A172 (cell line): Measurements from ENCODE around the gene CANT1. TPM values are rescaled to one million over a fixed set of nuclear protein-coding genes. Genes with fewer than 3 reads are reported as not detected.
"Not testable (repeated sequence)": the region's sequence is repeated elsewhere in the genome, so short reads cannot be mapped to it uniquely, and the experiment has no call there.

Experiments used
- DNase-seq: peaks from one replicate; pipeline ENCODE4 v3.0.0-alpha.2; 2015; ENCODE audit warnings: low spot score
- total RNA-seq: library from RNA; depleted of rRNA; stranded (reverse); fragments of >200 nt; shearing (Covaris generic); gene quantifications from 2 replicates; pipeline ENCODE4 v1.2.3, GENCODE V29; 2014

The CANT1 gene
- total RNA-seq, 1 experiment from 2014 or later, result 81.4 TPM

DNA sequence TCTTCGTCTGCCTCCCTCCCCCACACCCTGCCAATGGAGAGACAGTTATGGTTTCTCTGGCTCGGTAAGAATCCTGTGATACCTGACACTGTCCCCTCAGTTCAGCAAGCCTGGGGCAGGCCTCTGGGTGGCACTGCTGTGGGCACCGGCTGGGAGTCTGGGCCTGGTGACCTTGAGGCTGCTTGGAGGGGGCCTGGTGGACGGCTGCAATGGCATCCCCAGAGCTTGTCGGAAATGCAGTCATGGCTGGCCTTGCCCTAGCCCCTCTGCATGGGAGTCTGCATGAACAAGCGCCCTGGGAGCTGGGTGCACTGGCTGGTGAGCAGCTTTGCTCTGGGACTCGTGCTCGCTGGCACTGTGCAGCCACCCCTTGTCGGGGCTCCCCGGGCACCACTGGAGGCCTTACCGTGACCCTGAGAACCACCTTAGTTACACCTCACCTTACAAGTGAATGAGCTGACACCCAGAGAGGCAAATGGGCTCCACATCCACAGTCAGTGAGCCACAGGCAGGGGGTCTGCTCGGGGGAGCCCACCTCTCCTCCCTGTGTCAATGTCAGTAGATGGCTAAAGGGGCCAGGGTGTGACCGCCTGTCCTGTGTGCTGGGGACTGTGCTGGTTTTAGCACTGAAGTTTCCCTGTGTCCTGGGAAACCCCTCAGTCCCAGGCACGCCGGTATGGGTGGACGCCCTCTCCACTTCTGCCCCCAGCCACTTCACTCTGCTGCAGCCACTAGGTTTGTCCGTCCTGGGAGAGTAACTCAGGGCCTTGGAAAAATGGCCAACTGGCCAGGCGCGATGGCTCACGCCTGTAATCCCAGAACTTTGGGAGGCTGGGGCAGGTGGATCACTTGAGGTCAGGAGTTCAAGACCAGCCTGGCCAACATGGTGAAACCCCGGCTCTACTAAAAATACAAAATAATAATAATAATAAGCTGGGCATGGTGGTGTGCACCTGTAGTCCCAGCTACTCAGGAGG lies 31.3 kb downstream of the CANT1 start:
- no peak for DNase-seq

GRCh38 chr17:78977681-78977943 lies 32.0 kb downstream of the CANT1 start:
- no peak for DNase-seq

DNA sequence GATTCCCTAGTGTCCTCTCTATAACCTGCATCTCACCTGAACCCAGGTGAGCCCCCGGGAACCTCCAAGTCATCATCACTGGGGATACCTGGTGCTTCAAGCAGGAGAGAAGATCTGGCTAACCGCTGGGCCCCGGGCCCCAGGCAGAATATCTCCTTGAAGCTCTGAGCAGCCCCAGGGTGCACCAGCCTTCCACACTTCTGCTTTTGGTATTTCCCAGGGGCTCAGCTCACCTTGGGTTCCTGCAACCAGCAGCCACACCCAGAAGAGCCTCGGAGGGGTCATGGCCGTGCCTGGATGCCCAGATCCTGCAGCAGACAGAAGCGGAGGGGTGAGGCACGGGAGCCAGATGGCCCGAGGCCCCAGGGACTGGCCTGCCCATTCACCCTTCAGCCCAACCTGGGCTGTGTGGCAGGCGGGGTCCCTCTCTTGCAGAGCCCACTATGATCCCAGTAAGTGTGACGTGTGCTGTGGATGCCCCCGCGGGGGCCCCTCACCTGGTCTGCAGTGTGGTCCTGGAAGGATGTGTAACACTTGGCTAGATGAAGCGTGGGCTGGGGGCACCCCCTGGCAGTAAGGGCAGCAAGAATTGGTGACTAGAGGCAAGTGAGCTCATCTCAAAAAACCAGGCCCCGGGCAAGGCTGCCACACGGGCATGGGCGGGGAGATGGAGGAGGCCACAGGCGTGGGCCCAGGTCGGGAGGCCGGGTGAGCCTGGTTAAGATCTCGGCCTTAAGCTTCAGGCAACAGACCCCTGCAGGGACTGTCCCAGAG lies 32.5 kb downstream of the CANT1 start:
- DNase-seq, result no peak

GRCh38 chr17:78974635-78975591 lies 34.7 kb downstream of the CANT1 start:
- peak; percentile 46 for DNase-seq

GRCh38 chr17:78973792-78974520 lies 35.6 kb downstream of the CANT1 start:
- DNase-seq, result no peak

DNA sequence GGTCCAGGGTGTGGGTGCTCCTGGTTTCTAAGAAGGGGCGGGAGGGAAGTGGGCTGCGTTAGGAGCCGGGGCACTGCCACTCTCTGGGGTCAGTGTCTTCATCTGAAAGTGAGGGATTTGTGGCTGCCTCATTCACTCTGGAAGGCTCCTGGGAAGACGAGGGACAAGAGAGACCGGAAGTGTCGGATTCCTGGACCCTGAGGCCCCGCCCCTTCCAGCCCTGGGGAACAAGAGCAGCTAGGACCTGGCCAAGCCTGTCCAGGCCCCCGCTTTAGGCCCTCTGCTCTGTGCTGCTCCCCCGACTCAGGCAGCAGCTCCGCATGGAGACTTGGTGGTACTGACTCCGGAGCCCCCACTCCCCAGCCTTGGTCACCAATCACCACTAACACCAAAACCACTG lies 36.4 kb downstream of the CANT1 start:
- DNase-seq, result no peak

GRCh38 chr17:78972507-78973105 lies 37.0 kb downstream of the CANT1 start:
- no peak for DNase-seq

GRCh38 chr17:78971756-78972506 lies 37.6 kb downstream of the CANT1 start:
- DNase-seq, result no peak

GRCh38 chr17:78970834-78971755 lies 38.5 kb downstream of the CANT1 start:
- DNase-seq, result peak; percentile 69

GRCh38 chr17:78969865-78970264 lies 39.7 kb downstream of the CANT1 start:
- no peak for DNase-seq

DNA sequence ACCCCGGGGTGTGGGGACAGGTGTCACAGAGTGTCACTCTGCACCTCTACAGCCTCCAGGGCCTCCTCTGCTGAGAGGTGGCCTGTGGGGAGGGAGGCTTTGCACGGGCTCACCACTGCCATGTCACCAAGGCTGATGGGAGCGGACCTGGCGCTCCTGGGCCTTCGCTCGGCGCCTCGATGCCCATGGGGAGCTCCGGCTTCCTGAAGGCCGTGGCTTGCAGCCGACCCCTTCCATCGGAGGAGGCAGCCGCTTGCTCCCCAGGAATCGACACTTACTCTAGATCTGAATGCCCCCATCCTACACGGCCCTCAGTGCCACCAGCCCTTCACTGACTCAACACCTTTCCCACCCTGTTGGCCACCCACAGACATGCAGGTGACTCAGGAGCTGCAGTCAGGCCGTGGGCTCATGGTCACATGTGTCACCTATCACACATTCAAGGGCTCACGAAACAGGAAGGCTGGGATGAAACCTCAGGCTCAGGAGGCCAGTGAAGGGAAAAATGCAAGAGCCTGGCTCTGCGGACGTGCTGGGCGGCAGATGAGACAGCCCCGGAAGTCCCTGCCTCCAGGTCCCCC lies 41.7 kb downstream of the CANT1 start:
- DNase-seq, result no peak

GRCh38 chr17:78966910-78967600 lies 42.5 kb downstream of the CANT1 start:
- no peak for DNase-seq

DNA sequence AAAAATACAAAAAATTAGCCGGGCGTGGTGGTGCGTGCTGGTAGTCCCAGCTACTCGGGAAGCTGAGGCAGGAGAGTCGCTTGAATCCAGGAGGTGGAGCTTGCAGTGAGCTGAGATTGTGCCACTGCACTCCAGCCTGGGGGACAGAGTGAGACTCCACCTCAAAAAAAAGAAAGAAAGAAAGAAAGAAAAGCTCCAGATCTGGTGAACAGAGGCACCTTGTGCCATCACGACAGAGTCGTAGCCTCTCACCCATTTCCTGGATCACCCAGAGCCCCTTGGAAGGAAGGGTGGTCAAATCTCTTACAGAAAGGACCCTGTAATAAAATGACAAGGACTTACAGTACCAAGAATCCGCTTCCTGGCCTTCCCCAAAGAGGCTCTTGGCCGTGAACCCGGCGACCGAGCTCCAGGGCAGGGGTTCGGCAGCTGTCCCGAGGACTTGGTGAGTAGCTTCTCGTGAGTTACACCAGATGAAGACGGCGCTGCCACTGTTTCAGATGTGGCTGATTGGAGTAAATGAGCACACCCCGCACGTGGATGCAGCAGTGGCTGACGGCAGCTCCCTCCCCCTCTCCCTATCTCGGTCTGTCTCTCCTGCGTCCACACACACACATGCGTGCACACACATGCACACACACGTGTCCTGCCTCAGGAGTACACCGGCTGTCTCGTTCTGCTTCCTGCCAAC lies 43.3 kb downstream of the CANT1 start:
- no peak for DNase-seq

- no peak for DNase-seq
Measured at GRCh38 chr17:78965491-78965924, 44.1 kb downstream of the CANT1 start.

GRCh38 chr17:78963378-78963777 lies 46.2 kb downstream of the CANT1 start:
- DNase-seq, result no peak

- not testable (repeated sequence) for DNase-seq
Measured at GRCh38 chr17:78962984-78963348, 46.6 kb downstream of the CANT1 start.

DNA sequence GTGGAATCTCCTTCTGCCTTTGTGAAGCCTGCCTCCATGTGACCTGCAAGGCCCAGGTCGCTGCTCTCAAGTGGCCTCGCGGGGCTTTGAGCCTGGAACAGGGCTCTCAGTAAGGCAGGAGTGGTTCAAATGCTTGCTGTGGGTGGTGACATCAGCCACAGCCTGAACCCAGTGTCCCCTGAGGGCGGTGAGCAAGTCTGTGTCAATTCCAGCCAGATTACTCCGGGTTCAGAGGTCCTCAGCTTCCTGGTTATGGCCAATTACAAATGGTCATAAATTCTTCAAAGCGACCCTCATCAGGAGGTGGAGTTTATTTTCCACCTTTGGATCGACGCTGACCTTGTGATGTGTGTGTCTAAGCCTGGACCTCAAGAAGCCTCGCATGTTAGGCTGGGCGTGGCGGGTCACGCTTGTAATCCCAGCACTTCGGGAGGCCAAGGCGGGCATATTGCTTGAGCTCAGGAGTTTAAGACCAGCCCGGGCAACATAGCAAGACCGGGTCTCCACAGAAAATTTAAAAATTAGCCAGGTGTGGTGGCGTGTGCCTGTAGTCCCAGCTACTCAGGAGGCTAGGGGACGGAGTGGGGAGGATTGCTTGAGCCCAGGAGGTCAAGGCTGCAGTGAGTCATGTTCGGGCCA lies 47.1 kb downstream of the CANT1 start:
- DNase-seq, result peak; percentile 29
